22Rv1 (cell line): ENCODE measurements around the gene PRDM10.
"Not testable (repeated sequence)": the region's sequence is repeated elsewhere in the genome, so short reads cannot be mapped to it uniquely, and the experiment has no call there.

Experiments used
- H3K27ac ChIP-seq: fragments of 450-650 bp; 2 replicates; pipeline ENCODE4 v1.5.1; 2017
- ZFX ChIP-seq: fragments of 450-650 bp; IDR thresholded peaks from 2 replicates; pipeline ENCODE4 v1.6.1; 2017; ENCODE audit warnings: antibody characterized with exemption, borderline replicate concordance
- TF ChIP-seq, protein P1 (sequence below): fragments of 450-650 bp; IDR thresholded peaks from 2 replicates; pipeline ENCODE4 v1.5.1; 2017; ENCODE audit warnings: mild to moderate bottlenecking

The PRDM10 gene

DNA sequence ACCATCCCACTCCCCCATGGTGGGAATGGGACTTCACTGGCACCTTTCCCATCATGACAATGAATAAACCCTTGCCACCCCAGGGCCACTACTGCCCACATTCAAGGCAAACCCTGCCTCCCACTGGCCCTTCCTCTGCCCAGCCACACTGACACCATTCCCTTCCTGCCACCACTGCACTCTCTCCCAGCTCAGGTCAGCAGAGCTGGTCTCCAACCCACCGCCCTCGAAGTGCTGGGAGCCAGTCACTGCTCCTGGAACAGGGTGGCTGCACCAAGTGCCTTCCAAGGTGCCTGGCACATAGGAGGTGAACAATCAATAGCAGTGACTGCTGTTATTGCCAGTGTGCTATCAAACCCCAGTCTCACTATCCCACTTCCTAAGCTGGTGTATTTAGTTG lies 27.1 kb downstream of the PRDM10 start:
- TF ChIP-seq, protein P1, sequence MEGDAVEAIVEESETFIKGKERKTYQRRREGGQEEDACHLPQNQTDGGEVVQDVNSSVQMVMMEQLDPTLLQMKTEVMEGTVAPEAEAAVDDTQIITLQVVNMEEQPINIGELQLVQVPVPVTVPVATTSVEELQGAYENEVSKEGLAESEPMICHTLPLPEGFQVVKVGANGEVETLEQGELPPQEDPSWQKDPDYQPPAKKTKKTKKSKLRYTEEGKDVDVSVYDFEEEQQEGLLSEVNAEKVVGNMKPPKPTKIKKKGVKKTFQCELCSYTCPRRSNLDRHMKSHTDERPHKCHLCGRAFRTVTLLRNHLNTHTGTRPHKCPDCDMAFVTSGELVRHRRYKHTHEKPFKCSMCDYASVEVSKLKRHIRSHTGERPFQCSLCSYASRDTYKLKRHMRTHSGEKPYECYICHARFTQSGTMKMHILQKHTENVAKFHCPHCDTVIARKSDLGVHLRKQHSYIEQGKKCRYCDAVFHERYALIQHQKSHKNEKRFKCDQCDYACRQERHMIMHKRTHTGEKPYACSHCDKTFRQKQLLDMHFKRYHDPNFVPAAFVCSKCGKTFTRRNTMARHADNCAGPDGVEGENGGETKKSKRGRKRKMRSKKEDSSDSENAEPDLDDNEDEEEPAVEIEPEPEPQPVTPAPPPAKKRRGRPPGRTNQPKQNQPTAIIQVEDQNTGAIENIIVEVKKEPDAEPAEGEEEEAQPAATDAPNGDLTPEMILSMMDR: no peak
- no peak for TF ChIP-seq ZFX
- no peak overlapping the region for H3K27ac ChIP-seq

DNA sequence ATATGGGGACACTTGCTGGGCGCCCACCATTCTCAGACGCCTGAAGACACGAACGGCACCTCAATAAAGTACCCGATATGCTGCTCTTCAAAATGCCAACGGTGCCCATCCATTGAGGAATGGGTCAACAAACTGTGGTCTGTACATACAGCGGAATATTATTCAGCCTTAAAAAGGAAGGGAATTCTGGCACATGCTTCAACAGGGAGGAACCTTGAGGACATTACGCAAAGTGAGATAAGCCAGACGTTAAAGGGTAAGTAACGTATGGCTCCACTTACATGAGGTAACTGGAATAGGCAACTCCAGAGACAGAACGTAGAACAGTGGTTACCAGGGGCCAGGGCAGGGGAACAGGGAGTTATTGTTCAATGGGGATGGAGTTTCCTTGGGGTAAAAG lies 28.0 kb downstream of the PRDM10 start:
- no peak overlapping the region for H3K27ac ChIP-seq
- TF ChIP-seq ZFX: no peak
- TF ChIP-seq, protein P1: no peak

DNA sequence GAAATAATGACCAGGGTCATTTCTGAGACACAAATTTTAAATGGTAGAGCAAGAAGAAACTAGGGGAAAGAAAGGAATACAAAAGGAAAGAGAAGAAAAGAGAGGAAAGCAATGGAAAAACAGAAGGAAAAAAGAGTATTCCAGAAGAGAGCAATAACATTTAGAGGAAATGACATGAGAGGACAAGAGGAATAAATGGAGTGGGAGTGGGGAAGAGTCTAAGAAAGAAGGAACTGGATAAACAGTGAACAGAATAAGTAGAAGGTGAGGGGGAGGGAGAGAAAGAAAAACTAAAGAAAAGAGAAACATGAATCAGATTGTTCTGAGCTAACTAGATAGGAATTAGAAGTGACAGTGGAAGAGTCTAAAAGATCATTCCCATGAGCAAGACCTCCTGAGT lies 28.4 kb downstream of the PRDM10 start:
- TF ChIP-seq, protein P1: no peak
- no peak for TF ChIP-seq ZFX
- no peak overlapping the region for H3K27ac ChIP-seq

DNA sequence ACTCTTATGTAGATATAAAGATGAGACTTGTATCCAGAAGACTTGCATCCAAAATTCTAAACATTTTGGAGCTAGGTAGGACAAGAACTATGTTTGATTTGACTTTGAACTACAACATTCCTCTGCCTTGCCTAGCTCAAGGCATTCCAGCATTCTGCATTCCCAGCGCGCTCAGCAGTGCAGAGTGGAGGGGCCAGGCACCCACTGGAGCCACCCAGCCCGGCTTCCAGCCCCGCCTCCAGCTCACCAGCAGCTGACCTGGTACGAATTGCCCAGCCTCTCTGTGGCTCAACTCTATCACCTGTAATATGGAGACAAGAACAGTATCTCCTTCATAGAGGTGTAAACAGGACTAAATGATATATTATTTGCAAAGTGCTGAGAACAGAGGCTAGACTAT lies 28.8 kb downstream of the PRDM10 start:
- TF ChIP-seq ZFX: no peak
- TF ChIP-seq, protein P1: no peak
- no peak overlapping the region for H3K27ac ChIP-seq

DNA sequence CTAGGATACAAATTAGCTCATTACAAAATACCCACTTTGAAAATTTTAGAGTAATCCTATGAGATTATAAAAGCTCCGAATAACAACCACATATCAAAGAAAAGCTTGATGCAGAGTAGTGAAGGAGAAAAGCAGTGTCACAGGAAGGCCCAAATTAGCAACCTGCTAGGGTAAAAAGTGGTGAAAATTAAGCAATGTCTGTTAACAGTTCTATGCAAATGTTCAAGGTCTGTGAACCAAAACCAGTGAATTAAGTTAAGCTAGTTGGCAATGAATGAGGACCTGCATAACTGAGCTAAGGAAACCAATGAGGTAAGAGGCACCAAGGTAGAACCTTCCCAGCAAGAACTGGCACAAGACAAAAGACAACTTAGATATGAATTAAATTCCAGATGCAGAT lies 29.6 kb downstream of the PRDM10 start:
- H3K27ac ChIP-seq: no peak overlapping the region
- TF ChIP-seq, protein P1: no peak
- no peak for TF ChIP-seq ZFX

DNA sequence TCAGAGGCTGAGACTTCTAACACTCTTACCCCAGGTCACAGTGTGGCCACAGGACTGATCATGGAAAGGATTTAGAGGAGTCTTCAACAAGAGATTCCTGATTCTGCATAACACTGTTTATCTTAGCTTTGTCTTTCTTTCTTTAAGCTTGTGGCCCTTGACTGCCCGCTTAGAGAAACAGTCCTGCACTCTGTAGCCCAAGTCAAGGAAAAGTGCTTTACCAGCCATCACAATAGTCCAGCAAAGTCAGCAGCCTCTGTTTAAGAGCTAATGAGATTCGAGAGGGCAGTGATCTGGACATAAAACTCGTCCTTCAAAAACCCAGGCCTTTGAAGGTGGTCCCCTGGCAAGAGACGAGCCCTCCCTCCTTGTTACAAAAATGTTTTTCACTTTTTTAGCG lies 30.0 kb downstream of the PRDM10 start:
- no peak overlapping the region for H3K27ac ChIP-seq
- TF ChIP-seq, protein P1: no peak
- TF ChIP-seq ZFX: no peak

DNA sequence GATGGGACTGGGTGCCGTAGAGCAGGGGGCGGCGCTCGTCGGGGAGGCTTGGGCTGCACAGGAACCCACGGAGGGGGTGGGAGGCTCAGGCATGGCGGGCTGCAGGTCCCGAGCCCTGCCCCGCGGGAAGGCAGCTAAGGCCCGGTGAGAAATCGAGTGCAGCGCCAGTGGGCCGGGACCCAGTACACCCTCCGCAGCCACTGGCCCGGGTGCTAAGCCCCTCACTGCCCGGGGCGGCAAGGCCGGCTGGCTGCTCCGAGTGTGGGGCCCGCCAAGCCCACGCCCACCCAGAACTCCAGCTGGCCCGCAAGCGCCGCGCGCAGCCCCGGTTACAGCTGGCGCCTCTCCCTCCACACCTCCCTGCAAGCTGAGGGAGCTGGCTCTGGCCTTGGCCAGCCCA lies 30.8 kb downstream of the PRDM10 start:
- H3K27ac ChIP-seq: not testable (repeated sequence)

DNA sequence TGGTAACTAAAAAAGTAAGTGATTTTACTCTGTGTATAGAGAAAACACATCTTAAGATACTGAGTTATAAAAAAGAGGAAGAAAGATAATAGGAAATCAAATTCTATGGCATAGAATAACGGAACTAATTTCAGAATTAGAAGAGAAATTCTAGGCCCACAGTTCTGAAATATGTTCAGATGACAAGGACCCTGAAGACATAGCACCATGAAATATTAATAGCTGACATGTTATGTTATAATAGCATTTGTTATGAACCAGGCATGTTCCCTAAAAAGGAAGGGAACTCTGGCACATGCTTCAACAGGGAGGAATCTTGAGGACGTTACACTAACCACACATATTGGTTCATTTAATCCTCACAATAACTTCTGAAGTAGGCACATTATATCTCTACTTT lies 32.7 kb downstream of the PRDM10 start:
- no peak overlapping the region for H3K27ac ChIP-seq
- no peak for TF ChIP-seq ZFX
- TF ChIP-seq, protein P1: no peak
